Hepatocyte (in vitro differentiated cells): ENCODE results near the gene PTPRK. TPM values are rescaled to one million over a fixed set of nuclear protein-coding genes. Genes with fewer than 3 reads are reported as not detected.

Source experiments
- DNase-seq: peaks from one replicate; pipeline ENCODE4 v3.0.0-alpha.2; 2016; ENCODE audit warnings: low spot score
- H2AFZ ChIP-seq: fragments of 200-600 bp; sonication (generic); 2 replicates; pipeline ENCODE4 v1.6.0; 2016; ENCODE audit warnings: antibody characterized with exemption, mild to moderate bottlenecking
- H3K27ac ChIP-seq: fragments of 200-600 bp; sonication (generic); 2 replicates; pipeline ENCODE4 v1.5.1; 2016; ENCODE audit warnings: mild to moderate bottlenecking
- H3K27me3 ChIP-seq: fragments of 200-600 bp; sonication (generic); 2 replicates; pipeline ENCODE4 v1.6.1; 2016
- H3K36me3 ChIP-seq: fragments of 200-600 bp; sonication (generic); replicated peaks from 2 replicates; pipeline ENCODE4 v1.5.1; 2016; ENCODE audit warnings: low read depth; ENCODE audit not compliant: insufficient read depth
- H3K4me1 ChIP-seq: fragments of 200-600 bp; sonication (generic); 2 replicates; pipeline ENCODE4 v1.5.1; 2016; ENCODE audit warnings: mild to moderate bottlenecking, moderate library complexity; ENCODE audit not compliant: insufficient read depth
- H3K4me2 ChIP-seq: fragments of 200-600 bp; sonication (generic); 2 replicates; pipeline ENCODE4 v1.6.0; 2016
- H3K4me3 ChIP-seq: fragments of 200-600 bp; sonication (generic); 2 replicates; pipeline ENCODE4 v1.5.1; 2016; ENCODE audit warnings: mild to moderate bottlenecking
- H3K79me2 ChIP-seq: fragments of 200-600 bp; sonication (generic); 2 replicates; pipeline ENCODE4 v1.6.0; 2017; ENCODE audit warnings: mild to moderate bottlenecking
- H3K9me2 ChIP-seq: fragments of 200-600 bp; sonication (generic); replicated peaks from 2 replicates; pipeline ENCODE4 v1.6.0; 2017; ENCODE audit warnings: mild to moderate bottlenecking; ENCODE audit not compliant: insufficient read depth
- H3K9me3 ChIP-seq: fragments of 200-600 bp; sonication (generic); 2 replicates; pipeline ENCODE4 v1.5.1; 2016; ENCODE audit warnings: low read depth, mild to moderate bottlenecking
- H4K20me1 ChIP-seq: fragments of 200-600 bp; sonication (generic); 2 replicates; pipeline ENCODE4 v1.6.0; 2016; ENCODE audit warnings: mild to moderate bottlenecking; ENCODE audit not compliant: insufficient read depth, poor library complexity, severe bottlenecking
- EZH2 ChIP-seq: fragments of 200-600 bp; sonication (generic); IDR thresholded peaks from 2 replicates; pipeline ENCODE4 v1.6.1; 2016; ENCODE audit warnings: antibody characterized with exemption, mild to moderate bottlenecking, borderline replicate concordance
- EZH2phosphoT487 ChIP-seq: fragments of 200-600 bp; sonication (generic); IDR thresholded peaks from one replicate; pipeline ENCODE4 v1.6.1; 2018; ENCODE audit warnings: antibody characterized with exemption, mild to moderate bottlenecking, low read depth, moderate library complexity; ENCODE audit not compliant: unreplicated experiment, severe bottlenecking
- WGBS: methylation state at CpG from one replicate; pipeline ENCODE4 v1.1.6; 2016; ENCODE audit warnings: low lambda C conversion rate; ENCODE audit errors: missing lambda C conversion rate; 5-methylcytosine and 5-hydroxymethylcytosine counted together
- polyA plus RNA-seq: library from polyadenylated mRNA; unstranded; fragments of >200 nt; fragmentation: Nextera tagmentation; extraction: Ambion mirVana; gene quantifications from 2 replicates; pipeline ENCODE4 v1.2.1, GENCODE V29; 2016
- total RNA-seq: library from RNA; depleted of rRNA; stranded (reverse); fragments of >200 nt; gene quantifications from 2 replicates; pipeline ENCODE4 v1.2.3, GENCODE V29; 2014
- TF ChIP-seq, protein P1 (sequence below): fragments of 200-600 bp; sonication (generic); IDR thresholded peaks from 2 replicates; pipeline ENCODE4 v1.5.1; 2016; ENCODE audit warnings: antibody characterized with exemption, mild to moderate bottlenecking; ENCODE audit not compliant: poor library complexity

Gene PTPRK
- total and polyA plus RNA-seq, 2 experiments from 2014 or later, result 42.0 to 80.2 TPM

DNA sequence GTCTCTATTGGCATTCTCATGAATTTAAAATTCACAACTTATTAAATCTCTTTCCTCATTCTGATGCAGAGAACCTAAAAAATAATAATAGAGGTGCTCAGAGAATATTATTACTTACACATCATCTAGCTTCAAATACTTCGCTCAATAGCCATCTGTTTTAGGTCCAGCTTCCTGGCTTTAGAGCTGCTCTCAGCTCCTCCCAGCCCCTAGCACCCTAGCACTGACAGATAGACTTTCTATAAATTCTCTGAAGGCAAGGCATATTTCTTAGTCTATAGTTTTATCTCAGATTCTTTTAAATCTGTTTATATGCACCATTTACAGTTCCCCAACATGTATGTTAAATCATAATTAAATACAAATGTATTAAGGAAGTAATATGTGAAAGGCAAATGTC is 281.3 kb downstream of the PTPRK start:
- Histone ChIP-seq H3K79me2 (peaks cover 7% of the 10 kb centered on the region), H3K36me3 (no peaks in the 10 kb centered on the region), H3K4me2 (no peak overlapping the region), H4K20me1 (no peaks in the 10 kb centered on the region), H3K9me3 (no peaks in the 10 kb centered on the region), H3K27ac (no peak overlapping the region), H3K9me2 (no peaks in the 10 kb centered on the region), H3K4me3 (no peak overlapping the region), H2AFZ (no peak overlapping the region), H3K4me1 (no peaks in the 10 kb centered on the region), H3K27me3 (no peaks in the 10 kb centered on the region)
- no peak for DNase-seq
- 89% methylated on average over 1 of the region's 1 CpG for WGBS
- TF ChIP-seq, protein P1, sequence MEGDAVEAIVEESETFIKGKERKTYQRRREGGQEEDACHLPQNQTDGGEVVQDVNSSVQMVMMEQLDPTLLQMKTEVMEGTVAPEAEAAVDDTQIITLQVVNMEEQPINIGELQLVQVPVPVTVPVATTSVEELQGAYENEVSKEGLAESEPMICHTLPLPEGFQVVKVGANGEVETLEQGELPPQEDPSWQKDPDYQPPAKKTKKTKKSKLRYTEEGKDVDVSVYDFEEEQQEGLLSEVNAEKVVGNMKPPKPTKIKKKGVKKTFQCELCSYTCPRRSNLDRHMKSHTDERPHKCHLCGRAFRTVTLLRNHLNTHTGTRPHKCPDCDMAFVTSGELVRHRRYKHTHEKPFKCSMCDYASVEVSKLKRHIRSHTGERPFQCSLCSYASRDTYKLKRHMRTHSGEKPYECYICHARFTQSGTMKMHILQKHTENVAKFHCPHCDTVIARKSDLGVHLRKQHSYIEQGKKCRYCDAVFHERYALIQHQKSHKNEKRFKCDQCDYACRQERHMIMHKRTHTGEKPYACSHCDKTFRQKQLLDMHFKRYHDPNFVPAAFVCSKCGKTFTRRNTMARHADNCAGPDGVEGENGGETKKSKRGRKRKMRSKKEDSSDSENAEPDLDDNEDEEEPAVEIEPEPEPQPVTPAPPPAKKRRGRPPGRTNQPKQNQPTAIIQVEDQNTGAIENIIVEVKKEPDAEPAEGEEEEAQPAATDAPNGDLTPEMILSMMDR, result no peak
- TF ChIP-seq EZH2phosphoT487 (no peak), EZH2 (no peak)

DNA sequence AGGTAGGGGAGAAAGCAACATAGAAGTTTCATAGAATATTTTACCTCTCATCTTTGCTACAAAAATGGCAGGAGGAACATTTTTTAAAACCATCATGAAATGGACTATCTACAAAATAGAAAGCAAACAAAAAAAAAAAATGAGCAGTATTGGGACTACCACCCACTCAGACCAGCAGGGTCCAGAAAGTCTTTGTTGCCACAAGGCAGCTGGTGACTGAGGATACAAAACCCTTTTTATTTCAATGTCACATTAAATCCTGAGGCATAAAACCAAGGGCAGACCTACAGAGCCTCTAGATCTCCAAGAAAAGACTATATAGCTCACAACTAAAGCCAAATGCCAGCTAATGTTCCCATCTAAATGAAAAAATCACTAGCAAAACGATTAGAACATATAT is 282.2 kb downstream of the PTPRK start:
- Histone ChIP-seq H4K20me1 (no peaks in the 10 kb centered on the region), H2AFZ (no peak overlapping the region), H3K9me2 (no peaks in the 10 kb centered on the region), H3K36me3 (no peaks in the 10 kb centered on the region), H3K9me3 (no peaks in the 10 kb centered on the region), H3K4me1 (no peaks in the 10 kb centered on the region), H3K27me3 (no peaks in the 10 kb centered on the region), H3K79me2 (no peaks in the 10 kb centered on the region), H3K4me3 (no peak overlapping the region), H3K27ac (no peak overlapping the region), H3K4me2 (no peak overlapping the region)
- TF ChIP-seq EZH2 (no peak), EZH2phosphoT487 (no peak)
- TF ChIP-seq, protein P1, result no peak
- no peak for DNase-seq
- WGBS, result 78% methylated on average over 1 of the region's 1 CpG

DNA sequence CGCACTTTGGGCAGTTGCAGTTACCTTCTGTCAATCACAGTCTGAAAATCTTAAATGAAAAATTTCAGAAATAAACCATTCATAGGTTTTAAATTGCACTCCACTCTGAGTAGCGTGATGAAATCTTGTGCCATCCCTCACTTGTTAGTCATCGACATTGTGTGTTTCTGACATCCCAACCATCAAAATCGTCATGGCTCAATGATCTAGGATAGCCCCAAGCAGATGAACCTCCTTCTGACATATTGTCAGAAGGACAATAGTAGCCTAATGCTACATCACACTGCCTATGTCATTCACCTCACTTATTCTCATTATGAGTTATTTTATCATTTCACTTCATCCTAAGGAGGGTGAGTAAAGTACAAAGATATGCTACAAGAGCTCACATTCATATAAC is 284.8 kb downstream of the PTPRK start:
- 96% methylated on average over 4 of the region's 4 CpGs for WGBS
- Histone ChIP-seq H3K4me3 (no peak overlapping the region), H3K4me1 (no peaks in the 10 kb centered on the region), H3K79me2 (no peaks in the 10 kb centered on the region), H3K36me3 (no peaks in the 10 kb centered on the region), H3K9me2 (no peaks in the 10 kb centered on the region), H3K27me3 (no peaks in the 10 kb centered on the region), H3K27ac (no peak overlapping the region), H2AFZ (no peak overlapping the region), H3K9me3 (no peaks in the 10 kb centered on the region), H3K4me2 (no peak overlapping the region), H4K20me1 (no peaks in the 10 kb centered on the region)
- no peak for DNase-seq
- TF ChIP-seq EZH2, result no peak
- no peak for TF ChIP-seq EZH2phosphoT487
- TF ChIP-seq, protein P1, result no peak

DNA sequence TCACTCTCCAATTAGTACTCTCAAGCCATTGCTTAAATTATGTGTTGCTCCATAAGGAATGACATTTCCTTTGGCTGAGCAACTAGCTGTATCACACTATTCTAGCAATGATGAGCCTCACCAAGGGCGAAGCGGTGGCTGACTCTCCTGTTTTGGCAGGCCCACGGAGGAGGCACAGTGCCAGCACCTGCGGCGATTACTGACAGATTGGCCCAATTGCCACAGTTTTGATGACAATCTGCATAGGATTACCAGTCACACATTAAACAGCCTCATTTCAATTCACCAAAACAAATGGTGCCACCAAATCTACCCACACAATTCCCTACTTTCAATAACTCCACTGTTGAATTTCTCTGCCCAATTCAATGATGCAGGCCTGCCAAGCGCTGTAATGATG is 286.9 kb downstream of the PTPRK start:
- Histone ChIP-seq H3K4me1 (no peaks in the 10 kb centered on the region), H4K20me1 (no peaks in the 10 kb centered on the region), H3K27ac (no peak overlapping the region), H3K36me3 (no peaks in the 10 kb centered on the region), H2AFZ (no peak overlapping the region), H3K4me2 (no peak overlapping the region), H3K9me2 (no peaks in the 10 kb centered on the region), H3K4me3 (no peak overlapping the region), H3K9me3 (no peaks in the 10 kb centered on the region), H3K79me2 (no peaks in the 10 kb centered on the region), H3K27me3 (no peaks in the 10 kb centered on the region)
- DNase-seq, result no peak
- TF ChIP-seq, protein P1, result no peak
- TF ChIP-seq EZH2, result no peak
- no peak for TF ChIP-seq EZH2phosphoT487
- 98% methylated on average over 6 of the region's 6 CpGs for WGBS
